ENCODE data around the gene TAS1R3. TPM values are rescaled to one million over a fixed set of nuclear protein-coding genes. Genes with fewer than 3 reads are reported as not detected.

Gene TAS1R3
- total RNA-seq, 1 experiment from 2014 or later: 0.30 TPM

GRCh38 chr1:1320666-1321448, 10.2 kb upstream of the TAS1R3 start:
- DNase-seq (ENCODE audit: extremely low read depth, low read depth): no peak

GRCh38 chr1:1321477-1321876, 9.6 kb upstream of the TAS1R3 start:
- DNase-seq (ENCODE audit: extremely low read depth, low read depth): no peak

GRCh38 chr1:1322418-1322817, 8.7 kb upstream of the TAS1R3 start:
- DNase-seq (ENCODE audit: extremely low read depth, low read depth): no peak

GRCh38 chr1:1322952-1323351, 8.1 kb upstream of the TAS1R3 start:
- no peak for DNase-seq (ENCODE audit: extremely low read depth, low read depth)

- no peak for DNase-seq (ENCODE audit: extremely low read depth, low read depth)
Measured at GRCh38 chr1:1324084-1324523, 7.0 kb upstream of the TAS1R3 start.

GRCh38 chr1:1324524-1325287, 6.4 kb upstream of the TAS1R3 start, which contains the start of the genes CPTP and INTS11:
CPTP (plus strand) TSS chr1:1324802; CDS start chr1:1326911, 2,109 bp downstream.
INTS11 (minus strand) TSS chr1:1324660; CDS start chr1:1324608, 52 bp downstream.
- peak; percentile 86 for DNase-seq (ENCODE audit: extremely low read depth, low read depth)

GRCh38 chr1:1325288-1326074, 5.6 kb upstream of the TAS1R3 start:
- no peak for DNase-seq (ENCODE audit: extremely low read depth, low read depth)

- no peak for DNase-seq (ENCODE audit: extremely low read depth, low read depth)
Measured at GRCh38 chr1:1326075-1326605, 4.9 kb upstream of the TAS1R3 start.

GRCh38 chr1:1327291-1327690, 3.8 kb upstream of the TAS1R3 start:
- no peak for DNase-seq (ENCODE audit: extremely low read depth, low read depth)

- no peak for DNase-seq (ENCODE audit: extremely low read depth, low read depth)
Measured at GRCh38 chr1:1328254-1328653, 2.8 kb upstream of the TAS1R3 start.

GRCh38 chr1:1329304-1330210, 1.5 kb upstream of the TAS1R3 start:
- no peak for DNase-seq (ENCODE audit: extremely low read depth, low read depth)

- DNase-seq (ENCODE audit: extremely low read depth, low read depth): no peak
Measured at GRCh38 chr1:1330366-1331067, 563 bp upstream of the TAS1R3 start.

GRCh38 chr1:1332031-1332755, 1.1 kb downstream of the TAS1R3 start:
- no peak for DNase-seq (ENCODE audit: extremely low read depth, low read depth)

- DNase-seq (ENCODE audit: extremely low read depth, low read depth): no peak
Measured at GRCh38 chr1:1332774-1333480, 1.8 kb downstream of the TAS1R3 start.

GRCh38 chr1:1333551-1334241, 2.6 kb downstream of the TAS1R3 start:
- DNase-seq (ENCODE audit: extremely low read depth, low read depth): no peak

GRCh38 chr1:1334835-1335234, 3.8 kb downstream of the TAS1R3 start:
- DNase-seq (ENCODE audit: extremely low read depth, low read depth): no peak

- no peak for DNase-seq (ENCODE audit: extremely low read depth, low read depth)
Measured at GRCh38 chr1:1335283-1335682, 4.2 kb downstream of the TAS1R3 start.
